HepG2 (cell line): Measurements from ENCODE around the gene RABGGTA. TPM values are rescaled to one million over a fixed set of nuclear protein-coding genes. Genes with fewer than 3 reads are reported as not detected.

Source experiments
- CC2D1A ChIP-seq: sonication (generic); formaldehyde crosslinking; IDR thresholded peaks from 2 replicates; pipeline ENCODE4 v1.8.1; 2023; ENCODE audit warnings: mild to moderate bottlenecking, missing genetic modification reagents
- FOXK1 ChIP-seq: sonication (generic); formaldehyde crosslinking; IDR thresholded peaks from 2 replicates; pipeline ENCODE4 v1.4.0; 2020; ENCODE audit warnings: low read depth, missing genetic modification reagents, borderline replicate concordance
- HDAC2 ChIP-seq: sonication (generic); formaldehyde crosslinking; IDR thresholded peaks from 2 replicates; pipeline ENCODE4 v1.4.0; 2020; ENCODE audit warnings: missing genetic modification reagents
- HHEX ChIP-seq: IDR thresholded peaks from 2 replicates; pipeline ENCODE4 v1.6.1; 2016; ENCODE audit warnings: control low read depth
- RFX5 ChIP-seq: IDR thresholded peaks from 2 replicates; pipeline ENCODE4 v1.6.1; 2011; ENCODE audit warnings: low read depth, low read length, improper control_type of control experiment
- SIN3B ChIP-seq: fragments of 150-350 bp; IDR thresholded peaks from 2 replicates; pipeline ENCODE4 v1.6.1; 2014; ENCODE audit warnings: low read length
- SOX6 ChIP-seq, 2 experiments: fragments of 450-650 bp in 1 of 2; sonication (generic) in 1 of 2; formaldehyde crosslinking in 1 of 2; IDR thresholded peaks; 2 replicates each; pipeline versions ENCODE4 v1.4.0 to v1.6.1; 2017 to 2020; ENCODE audit warnings: antibody characterized with exemption in 1 of 2, mild to moderate bottlenecking in 1 of 2, missing genetic modification reagents in 1 of 2
- TBP ChIP-seq: sonication (generic); formaldehyde crosslinking; IDR thresholded peaks from 2 replicates; pipeline ENCODE4 v1.5.0; 2020; ENCODE audit warnings: missing genetic modification reagents
- WIZ ChIP-seq: sonication (generic); formaldehyde crosslinking; IDR thresholded peaks from 2 replicates; pipeline ENCODE4 v1.5.1; 2020; ENCODE audit warnings: mild to moderate bottlenecking, missing genetic modification reagents
- XBP1 ChIP-seq: sonication (generic); formaldehyde crosslinking; IDR thresholded peaks from 2 replicates; pipeline ENCODE4 v1.5.0; 2020; ENCODE audit warnings: missing genetic modification reagents
- ZBTB8A ChIP-seq: sonication (generic); formaldehyde crosslinking; IDR thresholded peaks from 2 replicates; pipeline ENCODE4 v1.4.0; 2020; ENCODE audit warnings: mild to moderate bottlenecking, low read depth, missing genetic modification reagents, borderline replicate concordance
- ZFX ChIP-seq: sonication (generic); formaldehyde crosslinking; IDR thresholded peaks from 2 replicates; pipeline ENCODE4 v1.4.0; 2020; ENCODE audit warnings: mild to moderate bottlenecking, low read depth, missing genetic modification reagents, moderate library complexity
- ZNF33A ChIP-seq: sonication (generic); formaldehyde crosslinking; IDR thresholded peaks from 2 replicates; pipeline ENCODE4 v1.5.1; 2020; ENCODE audit warnings: missing genetic modification reagents, mild to moderate bottlenecking, moderate library complexity, borderline replicate concordance
- ZNF737 ChIP-seq: sonication (generic); formaldehyde crosslinking; IDR thresholded peaks from 2 replicates; pipeline ENCODE4 v1.5.0; 2020; ENCODE audit warnings: missing genetic modification reagents, mild to moderate bottlenecking, borderline replicate concordance
- ZSCAN22 ChIP-seq: sonication (generic); formaldehyde crosslinking; IDR thresholded peaks from 2 replicates; pipeline ENCODE4 v1.4.0; 2020; ENCODE audit warnings: mild to moderate bottlenecking, missing genetic modification reagents
- polyA plus RNA-seq, 8 experiments: library from polyadenylated mRNA; depleted of rRNA in 3 of 8; stranded (reverse) in 7 of 8; unstranded in 1 of 8; fragments of >200 nt; fragmentation: Illumina TruSeq in 4 of 8; extraction: Trizol in 4 of 8; gene quantifications; 2 replicates each; pipeline versions ENCODE4 v1.2.1 to v1.2.3, GENCODE V29; 2011 to 2016; ENCODE audit warnings: low read depth in 4 of 8, missing spikeins in 1 of 8, mixed read lengths in 1 of 8; ENCODE audit not compliant: insufficient read depth in 1 of 8
- total RNA-seq, 5 experiments: library from RNA; depleted of rRNA; stranded (reverse); fragments of >200 nt; fragmentation: Illumina TruSeq; extraction: Trizol; gene quantifications; 2 replicates each; pipeline ENCODE4 v1.2.3, GENCODE V29; 2016; ENCODE audit warnings: low read depth in 1 of 5
- TF ChIP-seq, protein P1 (sequence below): sonication (generic); formaldehyde crosslinking; conservative IDR thresholded peaks from 2 replicates; pipeline ENCODE4 v1.5.0; 2020; ENCODE audit warnings: missing genetic modification reagents
- TF ChIP-seq, protein P2 (sequence below): sonication (generic); formaldehyde crosslinking; IDR thresholded peaks from one replicate; pipeline ENCODE4 v1.5.1; 2020; ENCODE audit warnings: mild to moderate bottlenecking, missing genetic modification reagents; ENCODE audit errors: not compliant biosample characterization
- TF ChIP-seq, protein P3 (sequence below): sonication (generic); formaldehyde crosslinking; IDR thresholded peaks from 2 replicates; pipeline ENCODE4 v1.4.0; 2020; ENCODE audit warnings: missing genetic modification reagents

Gene RABGGTA
- total and polyA plus RNA-seq, 2 of the 13 experiments (the other 11 are each of a cell fraction or from before 2014, with no cell fraction given): 57.9 to 90.8 TPM

DNA sequence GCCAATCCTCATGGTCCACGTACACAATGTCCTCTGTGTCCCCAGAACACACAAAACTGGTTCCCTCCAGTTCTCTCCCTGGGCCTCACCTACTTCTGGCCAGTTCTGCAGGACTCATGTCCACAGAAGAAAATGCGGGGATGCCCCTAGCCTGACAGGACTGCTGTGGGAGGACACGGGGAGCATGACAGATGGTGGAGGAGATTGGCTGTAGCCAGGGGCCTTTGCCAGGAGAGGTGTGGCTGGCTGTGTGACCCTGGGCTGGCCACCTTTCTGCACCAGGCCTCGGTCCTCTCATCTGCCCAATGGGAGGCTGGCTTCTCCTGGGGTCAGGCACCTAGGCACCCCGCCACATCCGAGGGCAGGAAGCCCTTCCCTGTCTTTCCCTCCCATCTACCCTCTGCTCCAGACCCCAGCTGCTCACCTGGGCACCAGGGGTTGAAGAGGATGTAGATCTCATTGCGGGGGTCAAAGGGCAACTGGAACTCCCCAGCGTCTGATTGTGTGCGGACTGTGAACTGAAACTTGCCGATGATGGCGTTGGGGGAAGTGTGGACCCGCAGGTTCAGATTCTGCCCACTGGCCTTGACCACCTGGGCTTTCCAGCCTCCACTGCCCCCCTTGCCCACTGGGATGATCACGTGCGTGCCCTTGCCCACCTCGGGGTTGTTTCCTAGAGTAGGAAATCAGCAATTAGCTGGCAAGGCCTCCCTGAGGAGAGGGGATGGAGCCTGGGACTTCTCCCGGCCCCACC, 11.2 kb downstream of the RABGGTA start (continued):
- TF ChIP-seq ZSCAN22 (CRISPR knock-in tag) (no peak), HDAC2 (CRISPR knock-in tag) (no peak), CC2D1A (CRISPR knock-in tag) (no peak), ZNF737 (CRISPR knock-in tag) (no peak), ZNF33A (CRISPR knock-in tag) (no peak), HHEX (no peak), RFX5 (no peak), TBP (CRISPR knock-in tag) (no peak), WIZ (0 out of 2 replicates have a peak, but pooled peaks have one; percentile 43), SOX6 (IDR thresholded peaks at IDR 0.05) (no peak), SOX6 (CRISPR knock-in tag; IDR thresholded peaks at IDR 0.05) (no peak), ZFX (no peak), FOXK1 (CRISPR knock-in tag) (no peak), SIN3B (no peak), ZBTB8A (CRISPR knock-in tag) (no peak), XBP1 (CRISPR knock-in tag) (no peak)
- TF ChIP-seq, protein P1, sequence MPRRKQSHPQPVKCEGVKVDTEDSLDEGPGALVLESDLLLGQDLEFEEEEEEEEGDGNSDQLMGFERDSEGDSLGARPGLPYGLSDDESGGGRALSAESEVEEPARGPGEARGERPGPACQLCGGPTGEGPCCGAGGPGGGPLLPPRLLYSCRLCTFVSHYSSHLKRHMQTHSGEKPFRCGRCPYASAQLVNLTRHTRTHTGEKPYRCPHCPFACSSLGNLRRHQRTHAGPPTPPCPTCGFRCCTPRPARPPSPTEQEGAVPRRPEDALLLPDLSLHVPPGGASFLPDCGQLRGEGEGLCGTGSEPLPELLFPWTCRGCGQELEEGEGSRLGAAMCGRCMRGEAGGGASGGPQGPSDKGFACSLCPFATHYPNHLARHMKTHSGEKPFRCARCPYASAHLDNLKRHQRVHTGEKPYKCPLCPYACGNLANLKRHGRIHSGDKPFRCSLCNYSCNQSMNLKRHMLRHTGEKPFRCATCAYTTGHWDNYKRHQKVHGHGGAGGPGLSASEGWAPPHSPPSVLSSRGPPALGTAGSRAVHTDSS (CRISPR knock-in tag): no peak
- TF ChIP-seq, protein P2, sequence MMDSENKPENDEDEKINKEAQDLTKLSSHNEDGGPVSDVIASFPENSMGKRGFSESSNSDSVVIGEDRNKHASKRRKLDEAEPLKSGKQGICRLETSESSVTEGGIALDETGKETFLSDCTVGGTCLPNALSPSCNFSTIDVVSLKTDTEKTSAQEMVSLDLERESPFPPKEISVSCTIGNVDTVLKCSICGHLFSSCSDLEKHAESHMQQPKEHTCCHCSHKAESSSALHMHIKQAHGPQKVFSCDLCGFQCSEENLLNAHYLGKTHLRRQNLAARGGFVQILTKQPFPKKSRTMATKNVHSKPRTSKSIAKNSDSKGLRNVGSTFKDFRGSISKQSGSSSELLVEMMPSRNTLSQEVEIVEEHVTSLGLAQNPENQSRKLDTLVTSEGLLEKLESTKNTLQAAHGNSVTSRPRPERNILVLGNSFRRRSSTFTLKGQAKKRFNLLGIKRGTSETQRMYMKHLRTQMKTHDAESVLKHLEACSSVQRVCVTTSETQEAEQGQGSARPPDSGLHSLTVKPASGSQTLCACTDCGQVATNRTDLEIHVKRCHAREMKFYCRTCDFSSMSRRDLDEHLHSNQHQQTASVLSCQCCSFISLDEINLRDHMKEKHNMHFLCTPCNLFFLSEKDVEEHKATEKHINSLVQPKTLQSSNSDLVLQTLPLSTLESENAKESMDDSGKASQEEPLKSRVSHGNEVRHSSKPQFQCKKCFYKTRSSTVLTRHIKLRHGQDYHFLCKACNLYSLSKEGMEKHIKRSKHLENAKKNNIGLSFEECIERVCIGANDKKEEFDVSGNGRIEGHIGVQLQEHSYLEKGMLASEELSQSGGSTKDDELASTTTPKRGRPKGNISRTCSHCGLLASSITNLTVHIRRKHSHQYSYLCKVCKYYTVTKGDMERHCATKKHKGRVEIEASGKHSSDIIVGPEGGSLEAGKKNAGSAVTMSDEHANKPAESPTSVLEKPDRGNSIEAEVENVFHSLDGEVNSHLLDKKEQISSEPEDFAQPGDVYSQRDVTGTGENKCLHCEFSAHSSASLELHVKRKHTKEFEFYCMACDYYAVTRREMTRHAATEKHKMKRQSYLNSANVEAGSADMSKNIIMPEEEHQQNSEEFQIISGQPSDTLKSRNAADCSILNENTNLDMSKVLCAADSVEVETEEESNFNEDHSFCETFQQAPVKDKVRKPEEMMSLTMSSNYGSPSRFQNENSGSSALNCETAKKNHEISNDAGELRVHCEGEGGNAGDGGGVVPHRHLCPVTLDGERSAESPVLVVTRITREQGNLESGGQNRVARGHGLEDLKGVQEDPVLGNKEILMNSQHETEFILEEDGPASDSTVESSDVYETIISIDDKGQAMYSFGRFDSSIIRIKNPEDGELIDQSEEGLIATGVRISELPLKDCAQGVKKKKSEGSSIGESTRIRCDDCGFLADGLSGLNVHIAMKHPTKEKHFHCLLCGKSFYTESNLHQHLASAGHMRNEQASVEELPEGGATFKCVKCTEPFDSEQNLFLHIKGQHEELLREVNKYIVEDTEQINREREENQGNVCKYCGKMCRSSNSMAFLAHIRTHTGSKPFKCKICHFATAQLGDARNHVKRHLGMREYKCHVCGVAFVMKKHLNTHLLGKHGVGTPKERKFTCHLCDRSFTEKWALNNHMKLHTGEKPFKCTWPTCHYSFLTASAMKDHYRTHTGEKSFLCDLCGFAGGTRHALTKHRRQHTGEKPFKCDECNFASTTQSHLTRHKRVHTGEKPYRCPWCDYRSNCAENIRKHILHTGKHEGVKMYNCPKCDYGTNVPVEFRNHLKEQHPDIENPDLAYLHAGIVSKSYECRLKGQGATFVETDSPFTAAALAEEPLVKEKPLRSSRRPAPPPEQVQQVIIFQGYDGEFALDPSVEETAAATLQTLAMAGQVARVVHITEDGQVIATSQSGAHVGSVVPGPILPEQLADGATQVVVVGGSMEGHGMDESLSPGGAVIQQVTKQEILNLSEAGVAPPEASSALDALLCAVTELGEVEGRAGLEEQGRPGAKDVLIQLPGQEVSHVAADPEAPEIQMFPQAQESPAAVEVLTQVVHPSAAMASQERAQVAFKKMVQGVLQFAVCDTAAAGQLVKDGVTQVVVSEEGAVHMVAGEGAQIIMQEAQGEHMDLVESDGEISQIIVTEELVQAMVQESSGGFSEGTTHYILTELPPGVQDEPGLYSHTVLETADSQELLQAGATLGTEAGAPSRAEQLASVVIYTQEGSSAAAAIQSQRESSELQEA (CRISPR knock-in tag): peak; percentile 32
- TF ChIP-seq, protein P3, sequence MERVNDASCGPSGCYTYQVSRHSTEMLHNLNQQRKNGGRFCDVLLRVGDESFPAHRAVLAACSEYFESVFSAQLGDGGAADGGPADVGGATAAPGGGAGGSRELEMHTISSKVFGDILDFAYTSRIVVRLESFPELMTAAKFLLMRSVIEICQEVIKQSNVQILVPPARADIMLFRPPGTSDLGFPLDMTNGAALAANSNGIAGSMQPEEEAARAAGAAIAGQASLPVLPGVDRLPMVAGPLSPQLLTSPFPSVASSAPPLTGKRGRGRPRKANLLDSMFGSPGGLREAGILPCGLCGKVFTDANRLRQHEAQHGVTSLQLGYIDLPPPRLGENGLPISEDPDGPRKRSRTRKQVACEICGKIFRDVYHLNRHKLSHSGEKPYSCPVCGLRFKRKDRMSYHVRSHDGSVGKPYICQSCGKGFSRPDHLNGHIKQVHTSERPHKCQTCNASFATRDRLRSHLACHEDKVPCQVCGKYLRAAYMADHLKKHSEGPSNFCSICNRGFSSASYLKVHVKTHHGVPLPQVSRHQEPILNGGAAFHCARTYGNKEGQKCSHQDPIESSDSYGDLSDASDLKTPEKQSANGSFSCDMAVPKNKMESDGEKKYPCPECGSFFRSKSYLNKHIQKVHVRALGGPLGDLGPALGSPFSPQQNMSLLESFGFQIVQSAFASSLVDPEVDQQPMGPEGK (CRISPR knock-in tag): no peak
